ENCODE measurements around the gene PARD3B. TPM values are rescaled to one million over a fixed set of nuclear protein-coding genes. Genes with fewer than 3 reads are reported as not detected.

The PARD3B gene
- polyA plus RNA-seq, 3 donors = not detected

DNA sequence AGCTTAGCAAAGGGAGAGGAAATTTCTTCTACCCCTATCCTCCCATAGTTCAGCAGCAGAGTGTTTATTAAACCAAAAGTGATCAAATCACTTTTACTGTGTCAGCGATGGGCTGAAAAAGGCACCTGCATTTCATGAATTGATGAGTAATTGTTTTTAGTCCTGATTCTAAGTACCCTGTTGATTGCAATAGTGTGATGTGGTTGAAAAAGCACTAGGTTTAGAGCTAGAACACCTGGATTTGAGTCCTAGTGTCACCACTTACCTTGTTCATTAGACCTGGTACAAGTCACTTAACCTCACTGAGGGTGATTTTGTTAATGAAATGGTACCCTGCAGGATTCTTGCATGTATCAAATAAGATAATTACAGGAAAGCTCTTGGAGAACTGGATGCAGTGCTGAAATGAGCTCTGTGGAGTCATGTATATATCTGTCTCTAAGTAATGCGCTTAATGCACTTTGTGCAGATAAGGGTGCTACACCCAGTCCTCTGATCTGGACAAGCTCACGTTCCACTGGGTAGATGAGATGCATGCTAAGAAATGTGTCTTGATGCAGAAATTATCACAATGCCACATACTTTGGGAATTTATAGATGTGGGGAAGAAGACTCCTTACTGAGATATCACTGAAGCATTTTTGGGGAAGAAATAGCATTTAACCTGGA, 289.6 kb downstream of the PARD3B start:
- intact Hi-C loops (cut with micrococcal nuclease) = no loop called here
- TF ChIP-seq, protein P1, sequence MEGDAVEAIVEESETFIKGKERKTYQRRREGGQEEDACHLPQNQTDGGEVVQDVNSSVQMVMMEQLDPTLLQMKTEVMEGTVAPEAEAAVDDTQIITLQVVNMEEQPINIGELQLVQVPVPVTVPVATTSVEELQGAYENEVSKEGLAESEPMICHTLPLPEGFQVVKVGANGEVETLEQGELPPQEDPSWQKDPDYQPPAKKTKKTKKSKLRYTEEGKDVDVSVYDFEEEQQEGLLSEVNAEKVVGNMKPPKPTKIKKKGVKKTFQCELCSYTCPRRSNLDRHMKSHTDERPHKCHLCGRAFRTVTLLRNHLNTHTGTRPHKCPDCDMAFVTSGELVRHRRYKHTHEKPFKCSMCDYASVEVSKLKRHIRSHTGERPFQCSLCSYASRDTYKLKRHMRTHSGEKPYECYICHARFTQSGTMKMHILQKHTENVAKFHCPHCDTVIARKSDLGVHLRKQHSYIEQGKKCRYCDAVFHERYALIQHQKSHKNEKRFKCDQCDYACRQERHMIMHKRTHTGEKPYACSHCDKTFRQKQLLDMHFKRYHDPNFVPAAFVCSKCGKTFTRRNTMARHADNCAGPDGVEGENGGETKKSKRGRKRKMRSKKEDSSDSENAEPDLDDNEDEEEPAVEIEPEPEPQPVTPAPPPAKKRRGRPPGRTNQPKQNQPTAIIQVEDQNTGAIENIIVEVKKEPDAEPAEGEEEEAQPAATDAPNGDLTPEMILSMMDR (IDR thresholded peaks at IDR 0.05) = no peak
- Histone ChIP-seq H3K9ac (ENCODE audit: insufficient read depth, low read length, poor library complexity, severe bottlenecking) (no peak overlapping the region), H3K27ac (ENCODE audit: low read depth in 1 of 2, low read length in 2 of 2) (no peak overlapping the region), H3K79me2 (ENCODE audit: insufficient read depth, low read length) (no peaks in the 10 kb centered on the region), H3K4me3 (replicated peaks in 1 of 3; ENCODE audit: low read depth in 2 of 3, low read length in 3 of 3) (no peak overlapping the region), H2AFZ (ENCODE audit: insufficient read depth, low read depth, low read length, poor library complexity, severe bottlenecking) (no peak overlapping the region), H3K9me3 (replicated peaks in 1 of 2; ENCODE audit: control insufficient read depth in 1 of 2, insufficient read depth in 1 of 2, low read length in 2 of 2) (peaks cover 0 to 3% of the 10 kb centered on the region in 2 donors), H3K4me2 (replicated peaks; ENCODE audit: extremely low read depth, low read length, poor library complexity, severe bottlenecking) (no peak overlapping the region), H4K20me1 (ENCODE audit: insufficient read depth, low read length) (no peaks in the 10 kb centered on the region), H3K27me3 (ENCODE audit: control insufficient read depth in 2 of 2, insufficient read depth in 2 of 2, low read length in 2 of 2) (no peaks in the 10 kb centered on the region), H3K4me1 (ENCODE audit: control insufficient read depth in 1 of 2, insufficient read depth in 2 of 2, low read length in 2 of 2) (no peaks in the 10 kb centered on the region), H3K36me3 (replicated peaks in 1 of 2; ENCODE audit: control insufficient read depth in 1 of 2, insufficient read depth in 2 of 2, low read length in 2 of 2) (no peaks in the 10 kb centered on the region)
- no peaks in the 10 kb centered on the region for H3K4me1 Mint-ChIP-seq
- no peak overlapping the region for H3K27ac Mint-ChIP-seq
- H3K9me3 Mint-ChIP-seq = peaks cover 0 to 12% (median 3%) of the 10 kb centered on the region in 7 donors
- no peak for DNase-seq
- no CpG with 5 or more reads among the region's 3 CpGs for WGBS (ENCODE audit: insufficient coverage)
- H3K36me3 Mint-ChIP-seq = no peaks in the 10 kb centered on the region
- no peak overlapping the region for H3K4me3 Mint-ChIP-seq
- peaks cover 0 to 2% (median 1%) of the 10 kb centered on the region in 3 donors for H3K27me3 Mint-ChIP-seq (ENCODE audit: low read depth in 3 of 3)

DNA sequence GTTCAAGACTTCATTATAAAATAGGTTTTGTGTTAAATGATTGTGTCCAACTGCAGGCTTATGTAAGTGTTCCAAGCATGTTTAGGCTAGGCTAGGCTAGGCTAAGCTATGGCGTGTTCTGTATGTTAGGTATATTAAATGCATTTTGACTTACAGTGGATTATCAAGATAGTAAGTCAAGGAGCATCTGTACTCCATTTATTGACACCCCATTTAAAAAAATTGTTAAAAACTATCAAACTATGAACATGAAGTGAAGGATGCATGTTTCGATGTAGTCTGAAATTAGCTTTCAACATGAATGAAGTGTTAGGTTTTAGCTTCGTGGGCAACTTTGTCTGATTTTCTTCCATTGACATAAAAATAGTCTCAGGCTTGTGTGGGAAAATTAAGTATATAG, 290.5 kb downstream of the PARD3B start:
- peaks cover 0 to 11% (median 3%) of the 10 kb centered on the region in 7 donors for H3K9me3 Mint-ChIP-seq
- intact Hi-C loops (cut with micrococcal nuclease) = no loop called here
- H3K4me1 Mint-ChIP-seq = no peaks in the 10 kb centered on the region
- H3K4me3 Mint-ChIP-seq = no peak overlapping the region
- Histone ChIP-seq H4K20me1 (ENCODE audit: insufficient read depth, low read length) (no peaks in the 10 kb centered on the region), H3K79me2 (ENCODE audit: insufficient read depth, low read length) (no peaks in the 10 kb centered on the region), H3K27me3 (ENCODE audit: control insufficient read depth in 2 of 2, insufficient read depth in 2 of 2, low read length in 2 of 2) (no peaks in the 10 kb centered on the region), H3K9ac (ENCODE audit: insufficient read depth, low read length, poor library complexity, severe bottlenecking) (no peak overlapping the region), H3K36me3 (replicated peaks in 1 of 2; ENCODE audit: control insufficient read depth in 1 of 2, insufficient read depth in 2 of 2, low read length in 2 of 2) (no peaks in the 10 kb centered on the region), H3K27ac (ENCODE audit: low read depth in 1 of 2, low read length in 2 of 2) (no peak overlapping the region), H3K4me2 (replicated peaks; ENCODE audit: extremely low read depth, low read length, poor library complexity, severe bottlenecking) (no peak overlapping the region), H3K4me3 (replicated peaks in 1 of 3; ENCODE audit: low read depth in 2 of 3, low read length in 3 of 3) (no peak overlapping the region), H2AFZ (ENCODE audit: insufficient read depth, low read depth, low read length, poor library complexity, severe bottlenecking) (no peak overlapping the region), H3K4me1 (ENCODE audit: control insufficient read depth in 1 of 2, insufficient read depth in 2 of 2, low read length in 2 of 2) (no peaks in the 10 kb centered on the region), H3K9me3 (replicated peaks in 1 of 2; ENCODE audit: control insufficient read depth in 1 of 2, insufficient read depth in 1 of 2, low read length in 2 of 2) (no peaks in the 10 kb centered on the region)
- no peak overlapping the region for H3K27ac Mint-ChIP-seq
- 80% methylated on average over 1 of the region's 3 CpGs for WGBS (ENCODE audit: insufficient coverage)
- DNase-seq = no peak
- H3K36me3 Mint-ChIP-seq = no peaks in the 10 kb centered on the region
- H3K27me3 Mint-ChIP-seq (ENCODE audit: low read depth in 3 of 3) = peaks cover 0 to 2% (median 1%) of the 10 kb centered on the region in 3 donors
- TF ChIP-seq, protein P1 (IDR thresholded peaks at IDR 0.05) = no peak

Measured in CD14-positive monocyte (primary cell).